SU-DHL-6 (cell line): ENCODE results near the gene PPP2R5C.

Source experiments
- H2AFZ ChIP-seq: fragments of 200-600 bp; sonication (generic); 2 replicates; pipeline ENCODE4 v1.6.1; 2014; ENCODE audit warnings: low read depth, mild to moderate bottlenecking, moderate library complexity, mixed read lengths, antibody characterized with exemption, low read length; ENCODE audit not compliant: severe bottlenecking
- H3F3A ChIP-seq: fragments of 200-600 bp; shearing (Covaris generic); 2 replicates; pipeline ENCODE4 v1.6.0; 2016; ENCODE audit warnings: antibody characterized with exemption, mild to moderate bottlenecking; ENCODE audit not compliant: insufficient read depth
- H3K27ac ChIP-seq: fragments of 200-600 bp; sonication (generic); 2 replicates; pipeline ENCODE4 v1.5.1; 2016; ENCODE audit warnings: low read depth, mild to moderate bottlenecking, low read length, moderate library complexity, mixed read lengths
- H3K27me3 ChIP-seq: fragments of 200-600 bp; sonication (generic), shearing (Covaris generic); 2 replicates; pipeline ENCODE4 v1.6.0; 2014; ENCODE audit warnings: mild to moderate bottlenecking, low read length
- H3K36me3 ChIP-seq: fragments of 200-600 bp; sonication (generic); 2 replicates; pipeline ENCODE4 v1.6.1; 2014; ENCODE audit warnings: mild to moderate bottlenecking, low read length, mixed read lengths
- H3K4me2 ChIP-seq: fragments of 300-600, 200-600 bp; shearing (Covaris generic), sonication (generic); 2 replicates; pipeline ENCODE4 v1.6.0; 2014; ENCODE audit warnings: low read length, low read depth, mild to moderate bottlenecking; ENCODE audit not compliant: poor library complexity, severe bottlenecking
- H3K4me3 ChIP-seq: fragments of 200-600 bp; sonication (generic); 2 replicates; pipeline ENCODE4 v1.5.1; 2014; ENCODE audit warnings: antibody characterized with exemption, low read length, mild to moderate bottlenecking, mixed read lengths; ENCODE audit not compliant: insufficient read depth, poor library complexity, severe bottlenecking
- H3K79me2 ChIP-seq: fragments of 200-600 bp; sonication (generic); 2 replicates; pipeline ENCODE4 v1.6.1; 2014; ENCODE audit warnings: mild to moderate bottlenecking, low read length, moderate library complexity; ENCODE audit not compliant: insufficient read depth
- H3K9ac ChIP-seq: fragments of 200-600 bp; sonication (generic); 2 replicates; pipeline ENCODE4 v1.7.0; 2014; ENCODE audit warnings: mild to moderate bottlenecking, low read length
- H3K9me2 ChIP-seq: fragments of 200-600 bp; sonication (generic); replicated peaks from 2 replicates; pipeline ENCODE4 v1.6.1; 2014; ENCODE audit warnings: low read length; ENCODE audit not compliant: insufficient read depth
- H3K9me3 ChIP-seq: fragments of 200-600 bp; sonication (generic); 2 replicates; pipeline ENCODE4 v1.6.1; 2014; ENCODE audit warnings: low read length, mixed read lengths; ENCODE audit not compliant: insufficient read depth
- H4K20me1 ChIP-seq: fragments of 200-600 bp; sonication (generic); 2 replicates; pipeline ENCODE4 v1.6.1; 2014; ENCODE audit warnings: low read depth, mild to moderate bottlenecking, antibody characterized with exemption, low read length, moderate library complexity, mixed read lengths
- EZH2phosphoT487 ChIP-seq: fragments of 200-600 bp; sonication (generic), shearing (Covaris generic); conservative IDR thresholded peaks from 2 replicates; pipeline ENCODE4 v1.6.1; 2018; ENCODE audit warnings: mild to moderate bottlenecking, antibody characterized with exemption, low read length, moderate library complexity, mixed read lengths
- TF ChIP-seq, protein P1 (sequence below): fragments of 200-600 bp; sonication (generic); IDR thresholded peaks from one replicate; pipeline ENCODE4 v1.5.1; 2017; ENCODE audit warnings: antibody characterized with exemption, mild to moderate bottlenecking, low read length, moderate library complexity; ENCODE audit not compliant: insufficient read depth, poor library complexity, severe bottlenecking

PPP2R5C gene

DNA sequence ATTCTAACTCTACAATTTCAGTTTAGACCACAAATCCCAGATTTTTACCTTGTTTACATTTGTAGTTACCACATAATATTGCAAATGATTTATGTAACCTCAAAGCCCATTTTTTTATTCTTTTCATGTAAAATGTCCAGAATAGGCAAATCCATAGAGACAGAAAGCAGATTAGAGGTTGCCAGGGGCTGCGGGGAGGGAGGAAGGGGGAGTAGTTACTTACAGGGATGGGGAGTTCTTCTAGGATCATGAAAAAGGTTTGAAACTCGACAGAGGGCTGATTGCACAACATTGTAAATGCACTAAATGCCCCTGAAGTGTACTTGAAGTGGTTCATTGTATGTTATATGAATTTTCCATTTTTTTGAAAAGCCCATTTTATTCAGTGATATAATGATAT lies 66.5 kb downstream of the PPP2R5C start:
- no peak overlapping the region for H3K9ac ChIP-seq
- peaks cover 12% of the 10 kb centered on the region; the same call in 1 of the 2 replicates for H3K36me3 ChIP-seq
- no peak overlapping the region for H2AFZ ChIP-seq
- peaks cover 29% of the 10 kb centered on the region for H3F3A ChIP-seq
- H3K4me3 ChIP-seq: no peak overlapping the region
- no peaks in the 10 kb centered on the region for H3K9me2 ChIP-seq
- no peaks in the 10 kb centered on the region for H4K20me1 ChIP-seq
- no peak for TF ChIP-seq EZH2phosphoT487
- TF ChIP-seq, protein P1, sequence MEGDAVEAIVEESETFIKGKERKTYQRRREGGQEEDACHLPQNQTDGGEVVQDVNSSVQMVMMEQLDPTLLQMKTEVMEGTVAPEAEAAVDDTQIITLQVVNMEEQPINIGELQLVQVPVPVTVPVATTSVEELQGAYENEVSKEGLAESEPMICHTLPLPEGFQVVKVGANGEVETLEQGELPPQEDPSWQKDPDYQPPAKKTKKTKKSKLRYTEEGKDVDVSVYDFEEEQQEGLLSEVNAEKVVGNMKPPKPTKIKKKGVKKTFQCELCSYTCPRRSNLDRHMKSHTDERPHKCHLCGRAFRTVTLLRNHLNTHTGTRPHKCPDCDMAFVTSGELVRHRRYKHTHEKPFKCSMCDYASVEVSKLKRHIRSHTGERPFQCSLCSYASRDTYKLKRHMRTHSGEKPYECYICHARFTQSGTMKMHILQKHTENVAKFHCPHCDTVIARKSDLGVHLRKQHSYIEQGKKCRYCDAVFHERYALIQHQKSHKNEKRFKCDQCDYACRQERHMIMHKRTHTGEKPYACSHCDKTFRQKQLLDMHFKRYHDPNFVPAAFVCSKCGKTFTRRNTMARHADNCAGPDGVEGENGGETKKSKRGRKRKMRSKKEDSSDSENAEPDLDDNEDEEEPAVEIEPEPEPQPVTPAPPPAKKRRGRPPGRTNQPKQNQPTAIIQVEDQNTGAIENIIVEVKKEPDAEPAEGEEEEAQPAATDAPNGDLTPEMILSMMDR: no peak
- no peaks in the 10 kb centered on the region for H3K9me3 ChIP-seq
- H3K4me2 ChIP-seq: no peak overlapping the region
- H3K27ac ChIP-seq: peak overlapping the region; percentile 7; the same call in 1 of the 2 replicates
- no peaks in the 10 kb centered on the region for H3K27me3 ChIP-seq
- H3K79me2 ChIP-seq: peaks cover 98% of the 10 kb centered on the region

DNA sequence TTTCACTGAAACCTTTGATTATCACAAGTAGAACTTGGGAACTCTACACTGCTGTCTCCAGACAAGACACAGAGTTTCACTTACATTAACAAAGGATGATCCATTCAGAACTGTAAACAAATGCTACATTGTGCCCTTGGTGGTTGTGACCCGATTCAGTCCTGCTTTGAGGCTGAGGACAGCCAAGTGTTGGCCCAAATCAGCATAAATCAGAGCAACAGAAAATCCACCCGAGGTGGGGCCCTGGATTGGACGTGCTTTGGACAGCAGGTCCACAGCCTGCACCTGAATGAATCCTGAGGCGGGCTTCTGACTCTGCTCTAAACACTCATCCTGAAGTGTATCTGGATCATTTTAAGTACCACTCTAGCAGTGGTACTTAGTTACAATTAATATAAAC lies 68.8 kb downstream of the PPP2R5C start:
- peaks cover 12% of the 10 kb centered on the region; the same call in 1 of the 2 replicates for H3K36me3 ChIP-seq
- no peak overlapping the region for H3K9ac ChIP-seq
- TF ChIP-seq EZH2phosphoT487: no peak
- TF ChIP-seq, protein P1: no peak
- no peaks in the 10 kb centered on the region for H4K20me1 ChIP-seq
- H2AFZ ChIP-seq: no peak overlapping the region
- peaks cover 7% of the 10 kb centered on the region; the same call in 1 of the 2 replicates for H3F3A ChIP-seq
- H3K27me3 ChIP-seq: no peaks in the 10 kb centered on the region
- no peak overlapping the region for H3K27ac ChIP-seq
- no peak overlapping the region for H3K4me2 ChIP-seq
- H3K4me3 ChIP-seq: no peak overlapping the region
- no peaks in the 10 kb centered on the region for H3K9me2 ChIP-seq
- H3K9me3 ChIP-seq: no peaks in the 10 kb centered on the region
- peaks cover 99% of the 10 kb centered on the region for H3K79me2 ChIP-seq

DNA sequence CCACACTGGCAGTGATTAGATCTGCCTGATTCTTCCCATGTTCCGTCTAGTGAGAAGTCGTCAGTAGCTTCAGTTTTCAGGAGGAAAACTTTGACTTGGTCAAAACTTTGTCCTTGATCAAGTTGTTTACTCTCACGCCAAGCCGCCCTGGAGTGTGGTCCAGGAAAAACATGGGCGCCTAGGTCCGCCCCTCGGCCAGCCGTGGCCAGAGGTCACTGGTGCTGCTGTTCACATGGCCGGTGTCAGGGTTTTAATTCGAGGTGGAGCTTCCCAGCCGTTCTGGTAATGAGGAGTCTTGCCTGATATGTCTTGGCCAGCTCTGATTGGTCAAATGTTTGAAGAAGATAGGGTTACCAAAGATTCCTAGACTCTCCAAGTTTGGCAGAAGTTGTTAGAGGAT lies 71.5 kb downstream of the PPP2R5C start:
- H3K9me3 ChIP-seq: no peaks in the 10 kb centered on the region
- H3K27ac ChIP-seq: no peak overlapping the region
- TF ChIP-seq EZH2phosphoT487: no peak
- TF ChIP-seq, protein P1: no peak
- no peak overlapping the region for H2AFZ ChIP-seq
- no peaks in the 10 kb centered on the region for H3K27me3 ChIP-seq
- H3K79me2 ChIP-seq: peaks cover 99% of the 10 kb centered on the region
- no peaks in the 10 kb centered on the region for H3K9me2 ChIP-seq
- no peak overlapping the region for H3K9ac ChIP-seq
- H3K4me2 ChIP-seq: no peak overlapping the region
- peaks cover 14% of the 10 kb centered on the region for H3F3A ChIP-seq
- H4K20me1 ChIP-seq: no peaks in the 10 kb centered on the region
- no peak overlapping the region for H3K4me3 ChIP-seq
- no peaks in the 10 kb centered on the region for H3K36me3 ChIP-seq
